A673 (cell line): ENCODE results near the gene DCLK1. TPM values are rescaled to one million over a fixed set of nuclear protein-coding genes. Genes with fewer than 3 reads are reported as not detected.

Experiments used
- BruUV-seq: library from RNA; stranded (reverse); fragments of 400-500 nt; replicated peaks from 2 replicates; lab custom pipeline; 2021; lab: Mats Ljungman, UMichigan
- CTCF ChIA-PET: fragments of 300-600 bp; sonication (Branson Sonifier 250); formaldehyde crosslinking; loops from one replicate; lab custom pipeline; 2022; ENCODE audit warnings: antibody characterized with exemption; lab: Charles Lee
- POLR2A ChIA-PET: fragments of 300-600 bp; sonication (Branson Sonifier 250); formaldehyde crosslinking; loops from one replicate; lab custom pipeline; 2022; ENCODE audit warnings: antibody characterized with exemption; ENCODE audit not compliant: low non-redundant PET; lab: Charles Lee
- DNase-seq: peaks from one replicate; pipeline ENCODE4 v3.0.0-alpha.2; 2015; ENCODE audit warnings: low spot score
- H3K27ac ChIP-seq: fragments of 200-600 bp; sonication (generic); 2 replicates; pipeline ENCODE4 v1.5.1; 2016; ENCODE audit warnings: mixed run types, low read depth, mild to moderate bottlenecking, mixed read lengths, antibody characterized with exemption, low read length; ENCODE audit not compliant: poor library complexity, severe bottlenecking
- H3K27me3 ChIP-seq: fragments of 200-600 bp; sonication (generic); replicated peaks from 2 replicates; pipeline ENCODE4 v1.6.1; 2017; ENCODE audit warnings: mixed run types, low read depth, mild to moderate bottlenecking, mixed read lengths, antibody characterized with exemption, low read length; ENCODE audit not compliant: insufficient read depth, poor library complexity
- H3K36me3 ChIP-seq: fragments of 200-600 bp; sonication (generic); 2 replicates; pipeline ENCODE4 v1.6.1; 2016; ENCODE audit warnings: mixed run types, mild to moderate bottlenecking, mixed read lengths, antibody characterized with exemption, low read length; ENCODE audit not compliant: insufficient read depth, poor library complexity, severe bottlenecking
- H3K4me1 ChIP-seq: fragments of 200-600 bp; sonication (generic); 2 replicates; pipeline ENCODE4 v1.6.1; 2017; ENCODE audit warnings: mixed run types, mild to moderate bottlenecking, mixed read lengths, antibody characterized with exemption, low read length; ENCODE audit not compliant: insufficient read depth, poor library complexity, severe bottlenecking
- H3K4me3 ChIP-seq: fragments of 200-600 bp; sonication (generic); 2 replicates; pipeline ENCODE4 v1.5.1; 2016; ENCODE audit warnings: low read depth, mixed run types, mild to moderate bottlenecking, mixed read lengths, low read length; ENCODE audit not compliant: poor library complexity, severe bottlenecking
- H3K9me3 ChIP-seq: fragments of 200-600 bp; sonication (generic); 2 replicates; pipeline ENCODE4 v1.6.1; 2016; ENCODE audit warnings: mixed run types, low read depth, mild to moderate bottlenecking, mixed read lengths, antibody characterized with exemption, low read length; ENCODE audit not compliant: poor library complexity, severe bottlenecking
- CTCF ChIP-seq: fragments of 300-800, 200-600 bp; sonication (generic); conservative IDR thresholded peaks from 2 replicates; pipeline ENCODE4 v1.5.1; 2017; ENCODE audit warnings: low read depth, mild to moderate bottlenecking, antibody characterized with exemption, low read length, moderate library complexity, mixed read lengths
- EZH2 ChIP-seq: fragments of 200-600 bp; sonication (generic); IDR thresholded peaks from 2 replicates; pipeline ENCODE4 v1.6.1; 2017; ENCODE audit warnings: borderline replicate concordance, low read depth, mild to moderate bottlenecking, mixed read lengths, antibody characterized with exemption, low read length; ENCODE audit not compliant: poor library complexity, severe bottlenecking
- intact Hi-C: fragments of 100-400 bp; cut with micrococcal nuclease; formaldehyde crosslinking; loops from one replicate; pipeline ENCODE4 v1.10.0; 2022; ENCODE audit not compliant: unreplicated experiment
- total RNA-seq: library from RNA; stranded (reverse); gene quantifications from 2 replicates; pipeline ENCODE4 v1.2.3, GENCODE V29; 2021

The DCLK1 gene
- total RNA-seq, 1 experiment from 2014 or later: 11.2 TPM

- intact Hi-C loops: no loop called here
- ChIA-PET CTCF (no interaction called here), POLR2A (no interaction called here)
- H3K27ac ChIP-seq: no peak overlapping the region
- no peak for DNase-seq
- H3K36me3 ChIP-seq: no peaks in the 10 kb centered on the region
- H3K9me3 ChIP-seq: no peaks in the 10 kb centered on the region
- no peak overlapping the region for H3K4me3 ChIP-seq
- TF ChIP-seq CTCF: no peak
- TF ChIP-seq EZH2: no peak
- no peaks in the 10 kb centered on the region for H3K27me3 ChIP-seq
- H3K4me1 ChIP-seq: no peaks in the 10 kb centered on the region
- BruUV-seq: no TSS peak
These were observed 12.6 kb upstream of the DCLK1 start for GRCh38 chr13:36143738-36144137.

- Histone ChIP-seq H3K9me3 (no peaks in the 10 kb centered on the region), H3K4me1 (no peaks in the 10 kb centered on the region), H3K27ac (no peak overlapping the region), H3K4me3 (no peak overlapping the region), H3K27me3 (no peaks in the 10 kb centered on the region), H3K36me3 (no peaks in the 10 kb centered on the region)
- TF ChIP-seq CTCF (no peak), EZH2 (no peak)
- POLR2A ChIA-PET: no interaction called here
- CTCF ChIA-PET: no interaction called here
- BruUV-seq: no TSS peak
- intact Hi-C loops: no loop called here
- DNase-seq: no peak
These were observed 11.6 kb upstream of the DCLK1 start for GRCh38 chr13:36142735-36143134.

- intact Hi-C loops: no loop called here
- DNase-seq: no peak
- Histone ChIP-seq H3K27me3 (peaks cover 6% of the 10 kb centered on the region), H3K9me3 (no peaks in the 10 kb centered on the region), H3K4me1 (peaks cover 18% of the 10 kb centered on the region), H3K27ac (no peak overlapping the region), H3K36me3 (no peaks in the 10 kb centered on the region), H3K4me3 (no peak overlapping the region)
- ChIA-PET CTCF (no interaction called here), POLR2A (interaction anchor here (0.6 kb wide), 1 partner anchor 18 kb away, joined by 3 read pairs; no protein-coding TSS in a partner anchor)
- no TSS peak for BruUV-seq
- TF ChIP-seq EZH2: no peak
- TF ChIP-seq CTCF: no peak
These were observed 4.7 kb upstream of the DCLK1 start for GRCh38 chr13:36135876-36136275.
